IMR-90 (cell line): ENCODE measurements around the gene MRPL51. TPM values are rescaled to one million over a fixed set of nuclear protein-coding genes. Genes with fewer than 3 reads are reported as not detected.

Experiments used
- ATAC-seq: fragments of 200-7000 bp; cut with Tn5 transposase; 2 replicates; pipeline ENCODE4 v1.9.1; 2020; ENCODE audit warnings: low read depth, mild to moderate bottlenecking, moderate library complexity
- BruUV-seq: library from RNA; stranded (reverse); fragments of 400-500 nt; replicated peaks from 2 replicates; lab custom pipeline; 2021; lab: Mats Ljungman, UMichigan
- CTCF ChIA-PET: fragments of 300-600 bp; formaldehyde crosslinking; extraction: SDS; loops from one replicate; lab custom pipeline; 2021; ENCODE audit warnings: antibody characterized with exemption; lab: Yijun Ruan, JAX
- POLR2A ChIA-PET: fragments of 300-600 bp; sonication (Branson Sonifier 250); formaldehyde crosslinking; loops from one replicate; lab custom pipeline; 2022; ENCODE audit warnings: antibody characterized with exemption; ENCODE audit not compliant: unreplicated experiment; lab: Charles Lee
- DNase-seq: peaks from one replicate; pipeline ENCODE4 v3.0.0; 2013
- H2AFZ ChIP-seq: replicated peaks from 2 replicates; pipeline ENCODE3; 2013; ENCODE audit warnings: low read length, mild to moderate bottlenecking; ENCODE audit not compliant: poor library complexity
- H2AK5ac ChIP-seq: 2 replicates; pipeline ENCODE4 v1.6.1; 2013; ENCODE audit warnings: low read depth, low read length, inconsistent platforms
- H2AK9ac ChIP-seq: replicated peaks from 2 replicates; pipeline ENCODE3; 2013; ENCODE audit warnings: mild to moderate bottlenecking, low read depth, low read length, moderate library complexity; ENCODE audit not compliant: poor library complexity
- H2BK120ac ChIP-seq: 2 replicates; pipeline ENCODE4 v1.6.1; 2013; ENCODE audit warnings: low read depth, low read length, inconsistent platforms
- H2BK15ac ChIP-seq: 3 replicates; pipeline ENCODE4 v1.6.1; 2013; ENCODE audit warnings: low read depth, low read length, inconsistent platforms
- H2BK20ac ChIP-seq: 2 replicates; pipeline ENCODE4 v1.6.1; 2013; ENCODE audit warnings: low read depth, mild to moderate bottlenecking, inconsistent platforms, low read length, moderate library complexity
- H2BK5ac ChIP-seq: 2 replicates; pipeline ENCODE4 v1.6.1; 2013; ENCODE audit warnings: mild to moderate bottlenecking, low read depth, low read length, inconsistent platforms; ENCODE audit not compliant: poor library complexity, severe bottlenecking
- H3K14ac ChIP-seq: replicated peaks from 2 replicates; pipeline ENCODE4 v1.6.1; 2013; ENCODE audit warnings: low read depth, low read length, inconsistent platforms
- H3K18ac ChIP-seq: 2 replicates; pipeline ENCODE4 v1.6.1; 2013; ENCODE audit warnings: low read depth, low read length, control low read depth
- H3K23ac ChIP-seq: 2 replicates; pipeline ENCODE4 v1.6.1; 2013; ENCODE audit warnings: low read depth, low read length, inconsistent platforms
- H3K27ac ChIP-seq: 2 replicates; pipeline ENCODE4 v1.5.1; 2013; ENCODE audit warnings: mild to moderate bottlenecking, control low read depth, low read length; ENCODE audit not compliant: insufficient read depth
- H3K27me3 ChIP-seq: 2 replicates; pipeline ENCODE4 v1.6.1; 2013; ENCODE audit warnings: low read length; ENCODE audit not compliant: control insufficient read depth, insufficient read depth
- H3K36me3 ChIP-seq: 2 replicates; pipeline ENCODE4 v1.6.1; 2013; ENCODE audit warnings: low read length, mixed read lengths; ENCODE audit not compliant: control insufficient read depth, insufficient read depth
- H3K4ac ChIP-seq: 2 replicates; pipeline ENCODE4 v1.6.1; 2013; ENCODE audit warnings: low read depth, low read length, inconsistent platforms
- H3K4me1 ChIP-seq: 2 replicates; pipeline ENCODE4 v1.6.1; 2013; ENCODE audit warnings: low read length, mixed read lengths; ENCODE audit not compliant: control insufficient read depth, insufficient read depth
- H3K4me2 ChIP-seq: 2 replicates; pipeline ENCODE4 v1.6.1; 2013; ENCODE audit warnings: low read depth, mild to moderate bottlenecking, control low read depth, low read length, moderate library complexity
- H3K4me3 ChIP-seq: 2 replicates; pipeline ENCODE4 v1.5.1; 2013; ENCODE audit warnings: low read depth, mild to moderate bottlenecking, control low read depth, low read length, moderate library complexity; ENCODE audit not compliant: insufficient read depth
- H3K56ac ChIP-seq: 2 replicates; pipeline ENCODE4 v1.6.1; 2013; ENCODE audit warnings: low read length, inconsistent platforms; ENCODE audit not compliant: insufficient read depth; ENCODE audit errors: extremely low read depth
- H3K79me1 ChIP-seq, 2 experiments: 2 replicates each; pipeline ENCODE4 v1.6.1; 2013; ENCODE audit warnings: low read length in 2 of 2, inconsistent platforms in 1 of 2, low read depth in 1 of 2
- H3K9ac ChIP-seq: 2 replicates; pipeline ENCODE4 v1.6.1; 2013; ENCODE audit warnings: low read depth, low read length, control low read depth
- H3K9me1 ChIP-seq: 2 replicates; pipeline ENCODE4 v1.6.1; 2013; ENCODE audit warnings: low read length, inconsistent platforms; ENCODE audit not compliant: insufficient read depth
- H3K9me3 ChIP-seq: 2 replicates; pipeline ENCODE4 v1.6.1; 2013; ENCODE audit warnings: low read length; ENCODE audit not compliant: control insufficient read depth, insufficient read depth
- H4K20me1 ChIP-seq: 2 replicates; pipeline ENCODE4 v1.6.1; 2013; ENCODE audit warnings: low read length, inconsistent platforms; ENCODE audit not compliant: insufficient read depth
- H4K5ac ChIP-seq: 2 replicates; pipeline ENCODE4 v1.6.1; 2013; ENCODE audit warnings: mild to moderate bottlenecking, low read depth, low read length, control low read depth
- H4K8ac ChIP-seq, 2 experiments: 2 replicates each; pipeline ENCODE4 v1.6.1; 2013; ENCODE audit warnings: low read depth in 2 of 2, low read length in 2 of 2, control low read depth in 1 of 2, inconsistent platforms in 1 of 2
- H4K91ac ChIP-seq: 2 replicates; pipeline ENCODE4 v1.6.1; 2013; ENCODE audit warnings: low read depth, low read length, inconsistent platforms; ENCODE audit not compliant: insufficient read depth
- BHLHE40 ChIP-seq: fragments of 150-350 bp; IDR thresholded peaks from 2 replicates; pipeline ENCODE4 v1.6.1; 2016; ENCODE audit warnings: mild to moderate bottlenecking, low read depth, low read length
- CEBPB ChIP-seq: IDR thresholded peaks from 2 replicates; pipeline ENCODE4 v1.6.1; 2012; ENCODE audit warnings: low read depth, low read length, improper control_type of control experiment
- CHD1 ChIP-seq: IDR thresholded peaks from 2 replicates; pipeline ENCODE4 v1.6.1; 2012; ENCODE audit warnings: low read depth, low read length, improper control_type of control experiment
- FOS ChIP-seq: fragments of 150-350 bp; IDR thresholded peaks from 2 replicates; pipeline ENCODE4 v1.6.1; 2016; ENCODE audit warnings: low read depth, low read length
- MAFK ChIP-seq: IDR thresholded peaks from 2 replicates; pipeline ENCODE4 v1.6.1; 2012; ENCODE audit warnings: low read depth, low read length, improper control_type of control experiment
- MAZ ChIP-seq: IDR thresholded peaks from 2 replicates; pipeline ENCODE4 v1.6.1; 2012; ENCODE audit warnings: low read depth, mild to moderate bottlenecking, low read length, improper control_type of control experiment, moderate library complexity, borderline replicate concordance
- MXI1 ChIP-seq: IDR thresholded peaks from 2 replicates; pipeline ENCODE4 v1.6.1; 2012; ENCODE audit warnings: low read depth, mild to moderate bottlenecking, low read length, moderate library complexity, borderline replicate concordance
- NFE2L2 ChIP-seq: fragments of 150-350 bp; IDR thresholded peaks from 2 replicates; pipeline ENCODE4 v1.6.1; 2016; ENCODE audit warnings: low read depth, mild to moderate bottlenecking, low read length
- POLR2A ChIP-seq: IDR thresholded peaks from 2 replicates; pipeline ENCODE4 v1.6.1; 2012; ENCODE audit warnings: mild to moderate bottlenecking, low read depth, low read length
- RAD21 ChIP-seq: IDR thresholded peaks from 2 replicates; pipeline ENCODE4 v1.6.1; 2012; ENCODE audit warnings: low read length, improper control_type of control experiment
- RCOR1 ChIP-seq: IDR thresholded peaks from 2 replicates; pipeline ENCODE4 v1.6.1; 2012; ENCODE audit warnings: mild to moderate bottlenecking, low read length, improper control_type of control experiment; ENCODE audit not compliant: insufficient replicate concordance
- RFX5 ChIP-seq: IDR thresholded peaks from 2 replicates; pipeline ENCODE4 v1.8.0; 2012; ENCODE audit warnings: low read depth, mild to moderate bottlenecking, low read length, moderate library complexity
- SMC3 ChIP-seq: fragments of 150-350 bp; IDR thresholded peaks from 2 replicates; pipeline ENCODE4 v1.6.1; 2016; ENCODE audit warnings: low read depth, mild to moderate bottlenecking, antibody characterized with exemption, low read length, moderate library complexity
- WGBS, 2 experiments: methylation state at CpG; one replicate each; pipeline versions ENCODE4 v1.1.5 to v1.1.7; 2013; ENCODE audit warnings: missing lambda C conversion rate in 2 of 2; ENCODE audit not compliant: insufficient read length in 1 of 2; ENCODE audit errors: extremely low coverage in 2 of 2; 5-methylcytosine and 5-hydroxymethylcytosine counted together
- dilution Hi-C: fragments of 300-500 bp; cut with HindIII; formaldehyde crosslinking; loops from one replicate; pipeline ENCODE4 v1.14.3; 2018; ENCODE audit warnings: low sequenced_read_pairs; ENCODE audit not compliant: unreplicated experiment
- in situ Hi-C: fragments of 300-500 bp; cut with MboI; formaldehyde crosslinking; loops from 3 replicates; pipeline ENCODE4 v1.14.3; 2019; ENCODE audit warnings: low sequenced_read_pairs, inconsistent platforms, mixed read lengths
- intact Hi-C: fragments of 100-400 bp; cut with micrococcal nuclease; formaldehyde crosslinking; loops from 2 replicates; pipeline ENCODE4 v1.10.0; 2022
- polyA plus RNA-seq, 3 experiments: library from polyadenylated mRNA; depleted of rRNA; stranded (reverse); fragments of >200 nt; gene quantifications; 2 replicates each; pipeline ENCODE4 v1.2.3, GENCODE V29; 2012; ENCODE audit warnings: low replicate concordance in 1 of 3
- total RNA-seq: library from RNA; depleted of rRNA; stranded (reverse); fragments of >200 nt; gene quantifications from 2 replicates; pipeline ENCODE4 v1.2.3, GENCODE V29; 2012
- TF ChIP-seq, protein P1 (sequence below): fragments of 150-350 bp; IDR thresholded peaks from 2 replicates; pipeline ENCODE4 v1.6.1; 2016; ENCODE audit warnings: low read depth, mild to moderate bottlenecking, low read length, moderate library complexity, borderline replicate concordance
- TF ChIP-seq, protein P2 (sequence below): conservative IDR thresholded peaks from 2 replicates; pipeline ENCODE4 v1.5.1; 2012; ENCODE audit warnings: mild to moderate bottlenecking, low read depth, low read length, improper control_type of control experiment
- TF ChIP-seq, protein P3 (sequence below): fragments of 150-350 bp; IDR thresholded peaks from 2 replicates; pipeline ENCODE4 v1.6.1; 2017; ENCODE audit warnings: mild to moderate bottlenecking, antibody characterized with exemption, low read length, low read depth

Gene MRPL51
- total and polyA plus RNA-seq, 2 of the 4 experiments (the other 2 are of a cell fraction): 80.1 to 160 TPM

DNA sequence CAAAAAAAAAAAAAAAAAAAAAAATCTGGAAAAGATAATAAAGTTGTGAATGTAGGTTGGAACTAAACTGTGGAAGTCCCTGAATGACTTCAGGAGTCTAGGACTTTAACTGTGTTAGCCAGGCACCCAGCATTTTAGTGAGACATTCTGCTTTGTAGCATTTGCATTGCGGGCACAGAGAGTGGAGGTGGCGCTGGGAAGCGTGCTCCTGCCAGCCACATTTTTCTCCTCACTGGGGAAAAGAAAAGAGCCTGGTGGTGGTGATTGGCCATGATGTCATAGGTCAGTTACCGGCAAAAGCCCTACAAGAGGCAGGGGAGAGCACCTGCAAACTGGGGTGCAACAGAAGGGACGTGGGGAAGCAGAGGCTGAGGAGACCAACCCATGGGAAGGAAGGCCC lies 31.6 kb upstream of the MRPL51 start:
- in situ Hi-C loops: no loop called here

More for the DNA sequence above, 31.6 kb upstream of the MRPL51 start:
- H3K4me2 ChIP-seq: no peak overlapping the region
- no peak overlapping the region for H3K4ac ChIP-seq
- H2AFZ ChIP-seq: no peak overlapping the region
- H2BK5ac ChIP-seq: no peak overlapping the region
- no peak overlapping the region for H3K56ac ChIP-seq
- no peak overlapping the region for H4K8ac ChIP-seq
- H3K9me3 ChIP-seq: no peaks in the 10 kb centered on the region
- H3K36me3 ChIP-seq: peaks cover 73% of the 10 kb centered on the region
- H2AK9ac ChIP-seq: no peak overlapping the region
- no peak overlapping the region for H3K23ac ChIP-seq
- no peak overlapping the region for H4K91ac ChIP-seq
- no peak overlapping the region for H2AK5ac ChIP-seq
- 100% methylated on average over 2 of the region's 5 CpGs; no CpG with 5 or more reads in 1 of the 2 experiments for WGBS, 2 experiments
- no peak overlapping the region for H3K14ac ChIP-seq
- H3K4me3 ChIP-seq: no peak overlapping the region
- H3K27ac ChIP-seq: no peak overlapping the region
- H2BK20ac ChIP-seq: no peak overlapping the region
- H2BK120ac ChIP-seq: no peak overlapping the region
- CTCF ChIA-PET: no interaction called here
- H3K18ac ChIP-seq: no peak overlapping the region
- ATAC-seq: no peak
- no peaks in the 10 kb centered on the region for H4K20me1 ChIP-seq
- H3K27me3 ChIP-seq: no peaks in the 10 kb centered on the region
- POLR2A ChIA-PET: no interaction called here
- intact Hi-C loops (no loop called here), dilution Hi-C loops (no loop called here)
- no peaks in the 10 kb centered on the region for H3K4me1 ChIP-seq
- H2BK15ac ChIP-seq: no peak overlapping the region
- TF ChIP-seq, protein P1, sequence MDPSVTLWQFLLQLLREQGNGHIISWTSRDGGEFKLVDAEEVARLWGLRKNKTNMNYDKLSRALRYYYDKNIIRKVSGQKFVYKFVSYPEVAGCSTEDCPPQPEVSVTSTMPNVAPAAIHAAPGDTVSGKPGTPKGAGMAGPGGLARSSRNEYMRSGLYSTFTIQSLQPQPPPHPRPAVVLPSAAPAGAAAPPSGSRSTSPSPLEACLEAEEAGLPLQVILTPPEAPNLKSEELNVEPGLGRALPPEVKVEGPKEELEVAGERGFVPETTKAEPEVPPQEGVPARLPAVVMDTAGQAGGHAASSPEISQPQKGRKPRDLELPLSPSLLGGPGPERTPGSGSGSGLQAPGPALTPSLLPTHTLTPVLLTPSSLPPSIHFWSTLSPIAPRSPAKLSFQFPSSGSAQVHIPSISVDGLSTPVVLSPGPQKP: no peak
- no peak for TF ChIP-seq RFX5
- no peak for TF ChIP-seq POLR2A
- no peak for TF ChIP-seq MXI1
- no peak for TF ChIP-seq SMC3
- TF ChIP-seq CHD1: no peak
- no peak for TF ChIP-seq BHLHE40
- no peak for TF ChIP-seq FOS
- TF ChIP-seq, protein P2, sequence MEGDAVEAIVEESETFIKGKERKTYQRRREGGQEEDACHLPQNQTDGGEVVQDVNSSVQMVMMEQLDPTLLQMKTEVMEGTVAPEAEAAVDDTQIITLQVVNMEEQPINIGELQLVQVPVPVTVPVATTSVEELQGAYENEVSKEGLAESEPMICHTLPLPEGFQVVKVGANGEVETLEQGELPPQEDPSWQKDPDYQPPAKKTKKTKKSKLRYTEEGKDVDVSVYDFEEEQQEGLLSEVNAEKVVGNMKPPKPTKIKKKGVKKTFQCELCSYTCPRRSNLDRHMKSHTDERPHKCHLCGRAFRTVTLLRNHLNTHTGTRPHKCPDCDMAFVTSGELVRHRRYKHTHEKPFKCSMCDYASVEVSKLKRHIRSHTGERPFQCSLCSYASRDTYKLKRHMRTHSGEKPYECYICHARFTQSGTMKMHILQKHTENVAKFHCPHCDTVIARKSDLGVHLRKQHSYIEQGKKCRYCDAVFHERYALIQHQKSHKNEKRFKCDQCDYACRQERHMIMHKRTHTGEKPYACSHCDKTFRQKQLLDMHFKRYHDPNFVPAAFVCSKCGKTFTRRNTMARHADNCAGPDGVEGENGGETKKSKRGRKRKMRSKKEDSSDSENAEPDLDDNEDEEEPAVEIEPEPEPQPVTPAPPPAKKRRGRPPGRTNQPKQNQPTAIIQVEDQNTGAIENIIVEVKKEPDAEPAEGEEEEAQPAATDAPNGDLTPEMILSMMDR: no peak
- TF ChIP-seq MAFK: no peak
- no peak for TF ChIP-seq MAZ
- no peak for TF ChIP-seq CEBPB
- TF ChIP-seq, protein P3, sequence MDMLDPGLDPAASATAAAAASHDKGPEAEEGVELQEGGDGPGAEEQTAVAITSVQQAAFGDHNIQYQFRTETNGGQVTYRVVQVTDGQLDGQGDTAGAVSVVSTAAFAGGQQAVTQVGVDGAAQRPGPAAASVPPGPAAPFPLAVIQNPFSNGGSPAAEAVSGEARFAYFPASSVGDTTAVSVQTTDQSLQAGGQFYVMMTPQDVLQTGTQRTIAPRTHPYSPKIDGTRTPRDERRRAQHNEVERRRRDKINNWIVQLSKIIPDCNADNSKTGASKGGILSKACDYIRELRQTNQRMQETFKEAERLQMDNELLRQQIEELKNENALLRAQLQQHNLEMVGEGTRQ: no peak
- no peak for TF ChIP-seq RAD21
- TF ChIP-seq NFE2L2: no peak
- TF ChIP-seq RCOR1: no peak
- H3K9me1 ChIP-seq: no peaks in the 10 kb centered on the region
- no peak overlapping the region for H3K9ac ChIP-seq
- H4K5ac ChIP-seq: no peak overlapping the region
- BruUV-seq: no TSS peak
- DNase-seq: no peak
- peaks cover 18 to 35% of the 10 kb centered on the region in 2 experiments for H3K79me1 ChIP-seq
